SU-DHL-6 (cell line): ENCODE measurements around the gene PROS1.

Experiments used
- H2AFZ ChIP-seq: fragments of 200-600 bp; sonication (generic); 2 replicates; pipeline ENCODE4 v1.6.1; 2014; ENCODE audit warnings: low read depth, mild to moderate bottlenecking, moderate library complexity, mixed read lengths, antibody characterized with exemption, low read length; ENCODE audit not compliant: severe bottlenecking
- H3F3A ChIP-seq: fragments of 200-600 bp; shearing (Covaris generic); 2 replicates; pipeline ENCODE4 v1.6.0; 2016; ENCODE audit warnings: antibody characterized with exemption, mild to moderate bottlenecking; ENCODE audit not compliant: insufficient read depth
- H3K27ac ChIP-seq: fragments of 200-600 bp; sonication (generic); 2 replicates; pipeline ENCODE4 v1.5.1; 2016; ENCODE audit warnings: low read depth, mild to moderate bottlenecking, low read length, moderate library complexity, mixed read lengths
- H3K27me3 ChIP-seq: fragments of 200-600 bp; sonication (generic), shearing (Covaris generic); 2 replicates; pipeline ENCODE4 v1.6.0; 2014; ENCODE audit warnings: mild to moderate bottlenecking, low read length
- H3K36me3 ChIP-seq: fragments of 200-600 bp; sonication (generic); 2 replicates; pipeline ENCODE4 v1.6.1; 2014; ENCODE audit warnings: mild to moderate bottlenecking, low read length, mixed read lengths
- H3K4me2 ChIP-seq: fragments of 300-600, 200-600 bp; shearing (Covaris generic), sonication (generic); 2 replicates; pipeline ENCODE4 v1.6.0; 2014; ENCODE audit warnings: low read length, low read depth, mild to moderate bottlenecking; ENCODE audit not compliant: poor library complexity, severe bottlenecking
- H3K4me3 ChIP-seq: fragments of 200-600 bp; sonication (generic); 2 replicates; pipeline ENCODE4 v1.5.1; 2014; ENCODE audit warnings: antibody characterized with exemption, low read length, mild to moderate bottlenecking, mixed read lengths; ENCODE audit not compliant: insufficient read depth, poor library complexity, severe bottlenecking
- H3K79me2 ChIP-seq: fragments of 200-600 bp; sonication (generic); 2 replicates; pipeline ENCODE4 v1.6.1; 2014; ENCODE audit warnings: mild to moderate bottlenecking, low read length, moderate library complexity; ENCODE audit not compliant: insufficient read depth
- H3K9ac ChIP-seq: fragments of 200-600 bp; sonication (generic); 2 replicates; pipeline ENCODE4 v1.7.0; 2014; ENCODE audit warnings: mild to moderate bottlenecking, low read length
- H3K9me2 ChIP-seq: fragments of 200-600 bp; sonication (generic); replicated peaks from 2 replicates; pipeline ENCODE4 v1.6.1; 2014; ENCODE audit warnings: low read length; ENCODE audit not compliant: insufficient read depth
- H3K9me3 ChIP-seq: fragments of 200-600 bp; sonication (generic); 2 replicates; pipeline ENCODE4 v1.6.1; 2014; ENCODE audit warnings: low read length, mixed read lengths; ENCODE audit not compliant: insufficient read depth
- H4K20me1 ChIP-seq: fragments of 200-600 bp; sonication (generic); 2 replicates; pipeline ENCODE4 v1.6.1; 2014; ENCODE audit warnings: low read depth, mild to moderate bottlenecking, antibody characterized with exemption, low read length, moderate library complexity, mixed read lengths
- EZH2phosphoT487 ChIP-seq: fragments of 200-600 bp; sonication (generic), shearing (Covaris generic); conservative IDR thresholded peaks from 2 replicates; pipeline ENCODE4 v1.6.1; 2018; ENCODE audit warnings: mild to moderate bottlenecking, antibody characterized with exemption, low read length, moderate library complexity, mixed read lengths
- TF ChIP-seq, protein P1 (sequence below): fragments of 200-600 bp; sonication (generic); IDR thresholded peaks from one replicate; pipeline ENCODE4 v1.5.1; 2017; ENCODE audit warnings: antibody characterized with exemption, mild to moderate bottlenecking, low read length, moderate library complexity; ENCODE audit not compliant: insufficient read depth, poor library complexity, severe bottlenecking

The PROS1 gene

DNA sequence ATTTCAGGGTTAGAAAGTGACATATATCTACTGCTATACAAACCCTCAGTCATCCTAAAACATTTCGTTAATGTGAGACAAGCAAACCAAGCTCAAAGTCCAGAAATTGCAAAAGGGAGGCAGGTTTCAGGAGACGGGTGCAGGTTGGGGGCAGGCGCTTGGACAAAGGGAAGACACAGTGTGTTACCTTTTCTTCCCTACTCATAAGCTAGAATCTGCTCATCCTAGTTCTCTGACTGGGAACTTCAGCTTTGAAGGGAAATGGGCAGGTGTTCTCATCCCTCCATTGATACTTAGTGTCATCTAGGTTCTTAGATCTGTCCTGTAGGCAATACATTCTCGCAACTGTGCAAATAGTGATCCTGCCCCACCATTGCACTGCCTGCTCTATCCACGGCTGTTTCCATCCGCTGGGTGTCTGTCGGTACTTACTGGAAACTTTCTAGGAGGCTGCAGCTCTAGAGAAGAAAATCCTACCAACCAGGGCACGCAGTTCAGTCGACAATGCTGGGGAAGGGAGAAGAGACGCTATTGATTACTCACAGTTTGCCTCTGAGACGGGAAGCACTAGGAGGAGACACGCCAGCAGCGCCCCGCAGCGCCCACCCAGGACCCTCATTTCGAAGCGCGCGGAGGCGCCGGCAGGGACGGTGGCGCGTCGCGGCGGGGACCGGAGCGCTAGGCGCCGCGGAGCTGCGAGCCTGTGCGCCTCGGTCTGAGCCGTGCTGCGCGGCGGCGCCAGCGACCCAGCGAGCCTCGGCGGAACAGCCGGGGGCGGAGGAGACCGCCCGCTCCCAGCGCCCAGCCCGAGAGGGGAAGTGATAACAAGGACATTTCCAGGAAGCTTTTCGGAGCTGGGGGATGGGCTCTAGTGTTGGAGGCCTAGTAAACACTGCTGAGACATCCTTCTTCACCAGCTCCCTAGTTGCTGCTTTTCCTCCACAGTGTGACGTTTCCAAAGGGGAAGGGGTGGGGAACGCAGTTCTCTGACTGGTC lies at the start of gene PROS1:
Gene PROS1, minus strand, starts transcription at position 766 of the 996 bp plus-strand sequence. Its CDS starts 147 bp downstream, at position 619.
- no peaks in the 10 kb centered on the region for H3K79me2 ChIP-seq
- TF ChIP-seq EZH2phosphoT487, result no peak
- TF ChIP-seq, protein P1, sequence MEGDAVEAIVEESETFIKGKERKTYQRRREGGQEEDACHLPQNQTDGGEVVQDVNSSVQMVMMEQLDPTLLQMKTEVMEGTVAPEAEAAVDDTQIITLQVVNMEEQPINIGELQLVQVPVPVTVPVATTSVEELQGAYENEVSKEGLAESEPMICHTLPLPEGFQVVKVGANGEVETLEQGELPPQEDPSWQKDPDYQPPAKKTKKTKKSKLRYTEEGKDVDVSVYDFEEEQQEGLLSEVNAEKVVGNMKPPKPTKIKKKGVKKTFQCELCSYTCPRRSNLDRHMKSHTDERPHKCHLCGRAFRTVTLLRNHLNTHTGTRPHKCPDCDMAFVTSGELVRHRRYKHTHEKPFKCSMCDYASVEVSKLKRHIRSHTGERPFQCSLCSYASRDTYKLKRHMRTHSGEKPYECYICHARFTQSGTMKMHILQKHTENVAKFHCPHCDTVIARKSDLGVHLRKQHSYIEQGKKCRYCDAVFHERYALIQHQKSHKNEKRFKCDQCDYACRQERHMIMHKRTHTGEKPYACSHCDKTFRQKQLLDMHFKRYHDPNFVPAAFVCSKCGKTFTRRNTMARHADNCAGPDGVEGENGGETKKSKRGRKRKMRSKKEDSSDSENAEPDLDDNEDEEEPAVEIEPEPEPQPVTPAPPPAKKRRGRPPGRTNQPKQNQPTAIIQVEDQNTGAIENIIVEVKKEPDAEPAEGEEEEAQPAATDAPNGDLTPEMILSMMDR, result no peak
- H2AFZ ChIP-seq, result peak within 1 kb of the TSS; percentile 78
- peak within 1 kb of the TSS; percentile 40 for H3K4me3 ChIP-seq
- no peaks in the 10 kb centered on the region for H3K27me3 ChIP-seq
- H3K27ac ChIP-seq, result no peak within 1 kb of the TSS
- no peaks in the 10 kb centered on the region for H3K9me3 ChIP-seq
- H3K36me3 ChIP-seq, result no peaks in the 10 kb centered on the region
- peak within 1 kb of the TSS; percentile 31 for H3K9ac ChIP-seq
- H4K20me1 ChIP-seq, result no peaks in the 10 kb centered on the region
- H3K9me2 ChIP-seq, result no peaks in the 10 kb centered on the region
- peaks cover 5% of the 10 kb centered on the region; the same call in 1 of the 2 replicates for H3F3A ChIP-seq
- H3K4me2 ChIP-seq, result peak within 1 kb of the TSS; percentile 52

DNA sequence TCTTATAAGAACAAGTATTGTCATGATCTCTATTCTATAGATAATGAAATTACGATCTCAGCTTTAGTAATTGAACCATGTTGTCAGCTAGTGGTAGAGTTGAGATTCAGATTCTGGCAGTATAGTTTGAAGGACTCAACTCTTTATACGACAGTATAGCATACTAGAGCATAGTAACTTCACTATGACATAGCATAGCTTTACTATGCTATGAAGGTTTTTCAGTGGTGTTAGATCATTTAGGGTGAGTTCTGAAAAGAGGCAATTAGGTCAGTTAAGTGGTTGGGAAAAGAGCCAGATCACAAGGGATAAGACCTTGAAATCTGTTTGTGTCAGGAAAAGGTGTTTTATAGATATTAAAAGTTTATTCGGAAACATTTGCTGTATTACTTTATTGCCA lies 46.6 kb upstream of the PROS1 start:
- no peak overlapping the region for H3K9ac ChIP-seq
- H3K36me3 ChIP-seq, result no peaks in the 10 kb centered on the region
- no peak overlapping the region for H3K4me3 ChIP-seq
- H4K20me1 ChIP-seq, result no peaks in the 10 kb centered on the region
- TF ChIP-seq, protein P1, result no peak
- TF ChIP-seq EZH2phosphoT487, result no peak
- H3K79me2 ChIP-seq, result no peaks in the 10 kb centered on the region
- no peaks in the 10 kb centered on the region for H3K27me3 ChIP-seq
- H3F3A ChIP-seq, result no peaks in the 10 kb centered on the region
- H2AFZ ChIP-seq, result no peak overlapping the region
- no peaks in the 10 kb centered on the region for H3K9me3 ChIP-seq
- H3K27ac ChIP-seq, result no peak overlapping the region
- no peaks in the 10 kb centered on the region for H3K9me2 ChIP-seq
- no peak overlapping the region for H3K4me2 ChIP-seq

DNA sequence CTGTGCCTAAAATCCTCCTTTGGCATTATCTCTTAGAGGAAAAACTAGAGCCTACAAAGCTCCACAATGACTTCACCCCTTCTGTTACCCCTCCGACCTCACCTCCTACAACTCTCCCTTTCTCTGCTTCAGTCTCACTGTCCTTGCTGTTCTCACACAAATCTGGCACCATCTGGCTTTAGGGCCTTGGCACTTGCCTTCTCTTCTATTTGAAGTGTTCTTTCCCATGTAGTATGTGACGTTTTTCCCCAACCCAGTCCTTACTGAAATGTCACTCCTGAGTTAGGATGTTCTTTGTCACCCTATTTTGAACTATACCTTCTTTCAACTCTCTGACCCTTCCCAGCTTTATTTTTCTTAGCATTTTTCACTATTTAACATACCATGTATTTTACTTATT lies 46.0 kb upstream of the PROS1 start:
- H3K4me2 ChIP-seq, result no peak overlapping the region
- no peaks in the 10 kb centered on the region for H3K79me2 ChIP-seq
- H3K9me2 ChIP-seq, result no peaks in the 10 kb centered on the region
- TF ChIP-seq, protein P1, result no peak
- TF ChIP-seq EZH2phosphoT487, result no peak
- H3K36me3 ChIP-seq, result no peaks in the 10 kb centered on the region
- H2AFZ ChIP-seq, result no peak overlapping the region
- no peaks in the 10 kb centered on the region for H3F3A ChIP-seq
- H3K27ac ChIP-seq, result no peak overlapping the region
- no peaks in the 10 kb centered on the region for H3K9me3 ChIP-seq
- H3K27me3 ChIP-seq, result no peaks in the 10 kb centered on the region
- no peaks in the 10 kb centered on the region for H4K20me1 ChIP-seq
- no peak overlapping the region for H3K9ac ChIP-seq
- no peak overlapping the region for H3K4me3 ChIP-seq
